GM18861 (cell line): ENCODE results near the gene PDIA4.
A peak's percentile ranks its signal among the peaks of the same experiment; 100 is the strongest.
"Not testable (repeated sequence)": the region's sequence is repeated elsewhere in the genome, so short reads cannot be mapped to it uniquely, and the experiment has no call there.

Experiments
- ATAC-seq: cut with Tn5 transposase; IDR thresholded peaks from one replicate; pipeline ENCODE4 v1.9.1; 2021; ENCODE audit not compliant: unreplicated experiment

Gene PDIA4, protein sequence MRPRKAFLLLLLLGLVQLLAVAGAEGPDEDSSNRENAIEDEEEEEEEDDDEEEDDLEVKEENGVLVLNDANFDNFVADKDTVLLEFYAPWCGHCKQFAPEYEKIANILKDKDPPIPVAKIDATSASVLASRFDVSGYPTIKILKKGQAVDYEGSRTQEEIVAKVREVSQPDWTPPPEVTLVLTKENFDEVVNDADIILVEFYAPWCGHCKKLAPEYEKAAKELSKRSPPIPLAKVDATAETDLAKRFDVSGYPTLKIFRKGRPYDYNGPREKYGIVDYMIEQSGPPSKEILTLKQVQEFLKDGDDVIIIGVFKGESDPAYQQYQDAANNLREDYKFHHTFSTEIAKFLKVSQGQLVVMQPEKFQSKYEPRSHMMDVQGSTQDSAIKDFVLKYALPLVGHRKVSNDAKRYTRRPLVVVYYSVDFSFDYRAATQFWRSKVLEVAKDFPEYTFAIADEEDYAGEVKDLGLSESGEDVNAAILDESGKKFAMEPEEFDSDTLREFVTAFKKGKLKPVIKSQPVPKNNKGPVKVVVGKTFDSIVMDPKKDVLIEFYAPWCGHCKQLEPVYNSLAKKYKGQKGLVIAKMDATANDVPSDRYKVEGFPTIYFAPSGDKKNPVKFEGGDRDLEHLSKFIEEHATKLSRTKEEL

GRCh38 chr7:149028346-149029109 lies at the start of gene PDIA4:
TSS of gene PDIA4 (minus strand) at chr7:149028505. CDS start at chr7:149028408, 97 bp downstream.
- peak; percentile 95 for ATAC-seq

GRCh38 chr7:149077594-149077993 lies 49.3 kb upstream of the PDIA4 start:
- no peak for ATAC-seq

GRCh38 chr7:149075286-149075685 lies 47.0 kb upstream of the PDIA4 start:
- no peak for ATAC-seq

GRCh38 chr7:149074116-149074885 lies 46.0 kb upstream of the PDIA4 start:
- no peak for ATAC-seq

DNA sequence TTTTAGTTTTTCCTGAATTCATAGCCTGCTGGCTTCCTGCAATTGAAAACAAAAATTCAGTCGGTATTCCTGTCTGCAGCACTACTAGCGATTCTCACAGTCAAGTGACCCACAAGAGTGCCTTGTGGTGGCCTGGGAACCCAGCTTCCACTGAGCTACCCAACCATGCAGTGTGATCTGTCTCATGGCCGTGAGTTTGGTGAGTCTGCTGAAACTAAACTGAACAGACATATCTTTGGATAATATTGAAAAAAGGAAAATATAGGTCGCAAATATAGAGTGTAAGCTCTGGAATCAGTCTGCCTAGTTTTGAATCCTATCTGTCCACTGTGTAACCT lies 44.1 kb upstream of the PDIA4 start:
- no peak for ATAC-seq

DNA sequence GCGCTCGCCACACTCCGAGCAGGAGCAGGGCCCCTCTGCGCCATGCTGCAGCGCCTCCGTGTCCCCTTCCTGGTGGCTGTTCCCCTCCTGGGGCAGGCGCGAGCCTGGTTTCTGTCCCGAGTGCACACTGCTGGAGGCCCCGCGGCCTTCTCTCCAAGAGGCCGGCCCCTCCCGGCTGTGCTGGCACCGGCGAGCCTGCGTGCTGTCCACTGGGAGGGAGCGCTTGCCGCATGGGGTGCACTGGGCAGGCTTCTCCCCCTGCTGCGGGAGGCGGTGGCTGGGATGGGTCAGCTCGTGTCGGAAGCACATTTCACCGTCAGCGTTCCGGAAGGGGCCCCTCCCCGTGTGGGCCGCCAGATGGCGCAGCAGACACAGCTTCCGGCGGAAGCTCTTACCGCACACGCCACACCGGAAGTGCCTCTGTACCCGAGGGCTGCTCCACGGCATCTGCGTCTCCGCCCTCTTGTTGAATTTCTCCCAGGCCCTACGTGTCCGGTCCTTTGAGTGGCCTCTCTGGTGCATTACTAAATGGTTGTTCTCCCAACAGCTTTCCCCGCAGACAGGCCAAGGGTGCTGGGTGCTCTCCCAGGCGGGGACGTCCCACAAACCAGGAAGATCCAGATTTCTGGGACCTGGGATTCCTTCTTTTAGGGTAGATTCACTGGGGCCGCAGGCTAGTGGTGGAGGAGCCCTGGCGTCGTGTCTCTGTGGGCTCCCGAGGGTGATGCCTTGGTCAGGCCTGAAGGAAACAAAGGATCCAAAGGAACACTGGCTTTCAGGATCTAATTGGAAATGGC lies 43.5 kb upstream of the PDIA4 start:
- no peak for ATAC-seq

DNA sequence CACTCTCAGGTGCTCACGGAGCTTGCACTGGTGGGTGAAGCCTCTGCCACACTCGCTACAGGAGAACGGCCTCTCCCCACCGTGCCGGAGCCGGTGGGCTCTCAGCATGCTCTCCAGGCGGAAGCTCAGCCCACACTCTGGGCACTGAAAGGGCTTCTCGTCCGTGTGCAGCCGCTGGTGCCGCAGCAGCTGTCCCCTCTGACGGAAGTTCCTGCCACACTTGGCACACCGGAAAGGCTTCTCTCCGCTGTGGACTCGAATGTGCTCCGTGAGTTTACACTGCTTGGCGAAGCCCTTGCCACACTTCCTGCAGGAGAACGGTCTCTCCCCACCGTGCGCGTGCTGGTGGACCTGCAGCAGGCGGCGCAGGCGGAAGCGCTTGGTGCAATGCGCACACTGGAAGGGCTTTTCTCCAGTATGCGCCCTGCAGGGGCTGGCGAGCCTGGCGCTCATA lies 42.9 kb upstream of the PDIA4 start:
- ATAC-seq = no peak

DNA sequence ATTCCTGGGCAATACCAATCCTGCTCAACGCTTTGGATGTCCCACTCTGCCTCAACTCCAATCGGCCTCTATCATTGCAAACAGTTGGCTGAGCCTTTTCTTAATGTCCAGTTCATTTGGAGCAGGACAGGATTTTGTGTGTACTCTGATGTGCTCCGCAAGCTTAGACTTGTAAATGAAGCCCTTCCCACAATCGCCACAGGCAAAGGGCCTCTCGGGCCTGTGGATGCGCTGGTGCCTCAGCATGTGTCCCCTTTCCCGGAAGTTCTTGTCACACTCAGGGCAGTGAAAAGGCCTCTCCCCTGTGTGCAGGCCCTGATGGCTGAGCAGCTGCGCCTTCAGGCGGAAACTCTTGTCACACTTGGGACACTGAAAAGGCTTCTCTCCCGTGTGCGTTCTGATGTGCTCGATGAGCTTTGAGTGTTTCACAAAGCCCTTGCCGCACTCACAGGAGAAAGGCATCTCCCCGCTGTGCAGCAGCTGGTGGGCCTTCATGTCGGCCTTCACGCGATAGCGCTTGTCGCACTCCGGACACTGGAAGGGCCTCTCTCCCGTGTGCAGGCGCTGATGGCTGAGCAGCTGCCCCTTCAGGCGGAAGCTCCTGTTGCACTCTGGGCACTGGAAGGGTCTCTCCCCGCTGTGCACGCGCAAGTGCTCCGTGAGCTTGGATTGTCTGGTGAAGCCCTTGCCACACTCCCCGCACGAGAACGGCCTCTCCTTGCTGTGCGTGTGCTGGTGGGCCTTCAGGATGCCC lies 42.2 kb upstream of the PDIA4 start:
- ATAC-seq = no peak

GRCh38 chr7:149067869-149068268 lies 39.6 kb upstream of the PDIA4 start:
- ATAC-seq = no peak

- no peak for ATAC-seq
Measured at GRCh38 chr7:149063476-149063875, 35.2 kb upstream of the PDIA4 start.

DNA sequence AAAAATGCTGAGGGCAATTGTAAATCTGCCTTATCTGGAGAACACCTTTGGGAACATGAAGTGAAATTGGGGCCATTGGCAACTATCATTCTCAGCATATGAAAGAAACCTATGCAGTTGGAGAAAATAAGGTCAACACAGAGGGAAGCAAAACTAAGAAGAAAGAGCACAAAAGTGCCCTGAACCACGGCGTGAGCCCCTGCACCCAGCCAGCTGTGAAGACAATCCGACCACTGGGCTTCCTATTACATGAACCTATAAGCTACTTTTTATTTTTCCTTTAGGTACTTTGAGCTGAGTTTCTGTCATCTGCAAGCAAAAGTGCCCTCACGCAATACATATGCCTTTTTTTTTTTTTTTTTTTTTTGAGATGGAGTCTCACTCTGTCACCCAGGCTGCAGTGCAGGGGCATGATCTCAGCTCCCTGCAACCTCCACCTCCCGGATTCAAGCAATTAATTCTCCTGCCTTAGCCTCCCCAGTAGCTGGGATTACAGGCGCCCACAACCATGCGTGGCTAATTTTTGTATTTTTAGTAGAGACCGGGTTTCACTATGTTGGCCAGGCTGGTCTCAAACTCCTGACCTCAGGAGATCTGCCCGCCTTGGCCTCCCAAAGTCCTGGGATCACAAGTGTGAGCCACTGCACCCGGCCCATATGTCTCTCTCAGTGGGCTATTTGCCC lies 34.1 kb upstream of the PDIA4 start:
- not testable (repeated sequence) for ATAC-seq

DNA sequence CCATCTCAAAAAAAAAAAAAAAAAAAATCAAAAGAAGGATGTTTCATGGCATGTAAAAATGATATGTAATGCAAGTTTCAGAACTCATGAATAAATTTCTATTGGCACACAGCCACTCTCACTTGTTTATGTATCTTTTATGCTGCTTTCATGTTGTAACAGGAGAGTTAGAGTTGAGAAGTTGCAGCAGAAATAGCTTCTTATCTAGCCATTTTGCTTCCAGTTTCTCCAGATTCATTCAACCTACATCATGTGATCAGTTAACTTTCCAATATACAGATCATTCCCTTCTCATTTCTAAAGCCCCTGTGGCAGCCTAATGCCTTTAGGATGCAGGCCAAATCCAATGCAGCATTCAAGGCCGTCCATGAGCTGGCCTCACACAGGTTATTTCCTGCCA lies 31.9 kb upstream of the PDIA4 start:
- ATAC-seq = no peak

DNA sequence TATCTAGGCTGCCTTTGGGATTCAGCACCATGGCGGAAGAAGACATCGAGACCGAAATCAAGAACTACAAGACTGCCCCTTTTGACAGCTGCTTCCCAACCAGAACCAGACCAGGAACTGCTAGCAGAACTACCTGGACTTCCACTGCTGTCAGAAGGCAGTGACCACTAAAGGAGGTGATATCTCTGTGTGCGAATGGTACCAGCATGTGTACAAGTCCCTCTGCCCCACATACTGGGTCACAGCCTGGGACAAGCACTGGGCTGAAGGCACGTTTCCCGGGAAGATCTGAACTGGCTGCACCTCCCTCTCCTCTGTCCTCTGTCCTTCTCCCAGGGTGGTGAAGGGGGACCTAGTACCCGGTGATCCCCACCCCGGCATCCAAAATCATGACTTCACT lies 25.6 kb upstream of the PDIA4 start:
- no peak for ATAC-seq

GRCh38 chr7:149053384-149053783 lies 25.1 kb upstream of the PDIA4 start:
- ATAC-seq = no peak

DNA sequence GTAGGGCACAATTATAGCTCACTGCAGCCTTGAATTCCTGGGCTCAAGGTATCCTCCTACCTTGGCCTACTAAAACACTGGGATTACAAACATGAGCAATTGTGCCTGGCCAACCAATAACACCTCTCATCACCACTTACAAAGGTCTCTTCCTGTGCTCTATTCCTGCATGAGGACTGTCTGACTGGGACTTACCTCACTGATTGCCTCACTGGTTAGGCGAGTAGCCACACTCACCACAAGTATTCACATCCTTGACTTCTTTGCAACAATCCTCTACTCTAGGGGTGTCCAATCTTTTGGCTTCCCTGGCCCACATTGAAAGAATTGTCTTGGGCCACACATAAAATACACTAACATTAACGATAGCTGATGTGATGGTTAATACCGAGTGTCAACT lies 22.6 kb upstream of the PDIA4 start:
- no peak for ATAC-seq

DNA sequence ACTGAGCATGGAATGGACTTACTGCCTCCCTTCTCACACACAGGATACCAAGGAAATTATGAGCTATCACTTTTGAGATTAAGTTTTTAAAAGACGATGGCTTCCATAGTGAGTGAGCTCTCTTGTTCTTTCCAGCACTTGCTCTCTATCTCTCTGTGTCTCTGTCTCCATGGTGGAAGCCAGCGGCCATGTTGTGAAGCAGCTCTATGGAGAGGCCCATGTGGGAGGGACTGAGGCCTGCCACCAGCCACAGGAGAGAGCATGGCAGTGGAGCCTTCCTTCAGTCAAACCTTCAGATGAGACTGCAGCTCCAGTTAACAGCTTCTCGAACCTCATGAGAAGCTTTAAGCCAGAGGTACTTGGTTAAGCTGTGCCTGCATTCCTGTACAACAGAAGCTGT lies 20.5 kb upstream of the PDIA4 start:
- ATAC-seq = no peak

GRCh38 chr7:149046416-149046815 lies 18.1 kb upstream of the PDIA4 start:
- ATAC-seq = no peak

- no peak for ATAC-seq
Measured at GRCh38 chr7:149043936-149044335, 15.6 kb upstream of the PDIA4 start.

DNA sequence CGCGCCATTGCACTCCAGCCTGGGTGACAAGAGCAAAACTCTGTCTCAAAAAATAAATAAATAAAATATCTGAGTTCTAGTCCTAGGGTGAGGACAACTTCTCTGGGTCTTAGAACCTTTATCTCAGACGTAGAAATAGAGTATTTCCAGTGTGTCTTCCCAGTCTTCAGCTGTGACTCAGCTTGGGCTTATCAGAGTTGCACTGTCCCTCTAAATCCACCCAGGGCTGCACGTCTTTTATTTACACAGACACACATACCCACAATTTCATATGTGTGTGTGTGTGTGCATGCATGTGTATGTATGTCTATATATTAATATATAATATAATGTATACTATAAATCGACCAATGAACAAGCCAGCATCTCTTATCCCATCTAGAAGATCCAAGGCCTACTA lies 13.0 kb upstream of the PDIA4 start:
- ATAC-seq = no peak
